H54 (cell line): ENCODE data around the gene SLC2A10.
A peak's percentile ranks its signal among the peaks of the same experiment; 100 is the strongest.

Source experiments
- DNase-seq: peaks from one replicate; pipeline ENCODE4 v3.0.0; 2011; ENCODE audit warnings: low spot score, mixed read lengths; ENCODE audit not compliant: insufficient read length
- FAIRE-seq: peaks from 3 replicates; lab custom pipeline; 2011; peaks lifted over from hg19 to GRCh38; lab: Jason Lieb, UNC
- POLR2A ChIP-seq: IDR thresholded peaks from 2 replicates; pipeline ENCODE4 v1.6.1; 2011; ENCODE audit warnings: low read depth, mild to moderate bottlenecking, low read length

Gene SLC2A10

GRCh38 chr20:46743088-46743487, 33.6 kb downstream of the SLC2A10 start:
- DNase-seq (no peak), FAIRE-seq (no peak)
- no peak for TF ChIP-seq POLR2A

GRCh38 chr20:46746956-46747526, 37.6 kb downstream of the SLC2A10 start:
- no peak for DNase-seq
- no peak for FAIRE-seq
- no peak for TF ChIP-seq POLR2A

GRCh38 chr20:46749147-46749546, 39.7 kb downstream of the SLC2A10 start:
- FAIRE-seq (no peak), DNase-seq (no peak)
- TF ChIP-seq POLR2A, result no peak

- no peak for TF ChIP-seq POLR2A
- DNase-seq (no peak), FAIRE-seq (no peak)
These were observed 42.4 kb downstream of the SLC2A10 start for GRCh38 chr20:46751856-46752255.

GRCh38 chr20:46752728-46753127, 43.3 kb downstream of the SLC2A10 start:
- no peak for TF ChIP-seq POLR2A
- FAIRE-seq, result no peak
- DNase-seq, result peak; percentile 31

GRCh38 chr20:46755483-46756413, 46.3 kb downstream of the SLC2A10 start:
- FAIRE-seq (no peak), DNase-seq (no peak)
- TF ChIP-seq POLR2A, result no peak

- DNase-seq, result no peak
- no peak for FAIRE-seq
- no peak for TF ChIP-seq POLR2A
These were observed 47.0 kb downstream of the SLC2A10 start for GRCh38 chr20:46756419-46756818.

- DNase-seq, result no peak
- TF ChIP-seq POLR2A, result no peak
- no peak for FAIRE-seq
These were observed 47.7 kb downstream of the SLC2A10 start for GRCh38 chr20:46757135-46757534.

- DNase-seq (peak; percentile 60), FAIRE-seq (no peak)
These were observed 48.6 kb downstream of the SLC2A10 start for GRCh38 chr20:46757754-46758678.

GRCh38 chr20:46758929-46759669, 49.6 kb downstream of the SLC2A10 start:
- DNase-seq (no peak), FAIRE-seq (no peak)
- TF ChIP-seq POLR2A, result no peak

More at GRCh38 chr20:46757754-46758678, 48.6 kb downstream of the SLC2A10 start:
- no peak for TF ChIP-seq POLR2A

GRCh38 chr20:46761566-46761965, 52.1 kb downstream of the SLC2A10 start:
- TF ChIP-seq POLR2A, result no peak
- no peak for FAIRE-seq

GRCh38 chr20:46764068-46764467, 54.6 kb downstream of the SLC2A10 start:
- no peak for TF ChIP-seq POLR2A
- DNase-seq (no peak), FAIRE-seq (no peak)

More at GRCh38 chr20:46761566-46761965, 52.1 kb downstream of the SLC2A10 start:
- no peak for DNase-seq

- TF ChIP-seq POLR2A, result no peak
- FAIRE-seq, result no peak
- no peak for DNase-seq
These were observed 56.2 kb downstream of the SLC2A10 start for GRCh38 chr20:46765506-46766120.
